Thyroid gland (tissue), 4 donors: ENCODE results near the gene SLC15A5. TPM values are rescaled to one million over a fixed set of nuclear protein-coding genes. Genes with fewer than 3 reads are reported as not detected.

Experiments used
- DNase-seq, 2 donors: peaks; one replicate each; pipeline ENCODE4 v3.0.0-alpha.2; 2019
- H3K27ac ChIP-seq, 3 donors: fragments of 200-600 bp; sonication (generic); 1 replicate in 2 of 3; 2 replicates in 1 of 3; pipeline ENCODE4 v1.5.1; 2016 to 2019; ENCODE audit warnings: mild to moderate bottlenecking in 1 of 3, moderate library complexity in 1 of 3
- H3K27me3 ChIP-seq: fragments of 200-600 bp; sonication (generic); one replicate; pipeline ENCODE4 v1.5.1; 2019
- H3K36me3 ChIP-seq, 2 donors: fragments of 200-600 bp; sonication (generic); one replicate each; pipeline ENCODE4 v1.5.1; 2016 to 2019
- H3K4me1 ChIP-seq, 2 donors: fragments of 200-600 bp; sonication (generic); one replicate each; pipeline ENCODE4 v1.5.1; 2017 to 2019
- H3K4me3 ChIP-seq, 3 donors: fragments of 200-600 bp; sonication (generic); replicated peaks in 1 of 3; 1 replicate in 2 of 3; 2 replicates in 1 of 3; pipeline ENCODE4 v1.5.1; 2016; ENCODE audit warnings: mild to moderate bottlenecking in 1 of 3
- H3K9me3 ChIP-seq: fragments of 200-600 bp; sonication (generic); one replicate; pipeline ENCODE4 v1.5.1; 2017
- CTCF ChIP-seq, 6 experiments: fragments of 200-600 bp in 3 of 6; fragments of 450-650 bp in 3 of 6; sonication (generic) in 3 of 6; IDR thresholded peaks; one replicate each; pipeline ENCODE4 v1.5.1; 2016 to 2019; ENCODE audit warnings: antibody characterized with exemption in 6 of 6, mild to moderate bottlenecking in 2 of 6, inconsistent platforms in 1 of 6, moderate library complexity in 1 of 6
- POLR2A ChIP-seq, 2 donors: fragments of 450-650 bp; IDR thresholded peaks; one replicate each; pipeline ENCODE4 v1.6.1; 2017; ENCODE audit warnings: antibody characterized with exemption in 2 of 2, mild to moderate bottlenecking in 2 of 2, moderate library complexity in 1 of 2
- WGBS, 2 donors: methylation state at CpG; one replicate each; pipeline ENCODE4 v1.1.5; 2017; 5-methylcytosine and 5-hydroxymethylcytosine counted together
- intact Hi-C: fragments of 100-400 bp; cut with DNase I; formaldehyde crosslinking; loops from one replicate; pipeline ENCODE4 v1.15.1; 2023
- total RNA-seq, 4 donors: library from RNA; depleted of rRNA; stranded (reverse); fragments of >200 nt; gene quantifications; one replicate each; pipeline ENCODE4 v1.2.3, GENCODE V29; 2016

The SLC15A5 gene
- total RNA-seq, 4 donors from 2014 or later: not detected

- DNase-seq: no peak
- no peaks in the 10 kb centered on the region for H3K9me3 ChIP-seq
- H3K36me3 ChIP-seq: no peaks in the 10 kb centered on the region
- no peak overlapping the region for H3K4me3 ChIP-seq
- TF ChIP-seq POLR2A (IDR thresholded peaks at IDR 0.05): no peak
- intact Hi-C loops: no loop called here
- no peak overlapping the region for H3K27ac ChIP-seq
- H3K27me3 ChIP-seq: no peaks in the 10 kb centered on the region
- no peaks in the 10 kb centered on the region for H3K4me1 ChIP-seq
- 98% methylated on average over 2 of the region's 2 CpGs for WGBS, 2 donors
Observed at GRCh38 chr12:16221776-16222175, 55.7 kb downstream of the SLC15A5 start.

GRCh38 chr12:16220120-16220519 lies 57.4 kb downstream of the SLC15A5 start:
- DNase-seq: no peak
- Histone ChIP-seq H3K36me3 (no peaks in the 10 kb centered on the region), H3K4me1 (no peaks in the 10 kb centered on the region), H3K27ac (no peak overlapping the region), H3K27me3 (no peaks in the 10 kb centered on the region), H3K4me3 (no peak overlapping the region), H3K9me3 (no peaks in the 10 kb centered on the region)
- TF ChIP-seq CTCF (IDR thresholded peaks at IDR 0.05) (no peak), POLR2A (IDR thresholded peaks at IDR 0.05) (no peak)
- intact Hi-C loops: no loop called here

GRCh38 chr12:16218934-16219751 lies 58.3 kb downstream of the SLC15A5 start:
- TF ChIP-seq CTCF (IDR thresholded peaks at IDR 0.05) (no peak), POLR2A (IDR thresholded peaks at IDR 0.05) (no peak)
- no peak for DNase-seq
- no peak overlapping the region for H3K27ac ChIP-seq
- H3K4me1 ChIP-seq: no peaks in the 10 kb centered on the region
- intact Hi-C loops: no loop called here
- WGBS, 2 donors: 78 to 80% methylated on average over 6 of the region's 6 CpGs
- H3K4me3 ChIP-seq: no peak overlapping the region
- H3K36me3 ChIP-seq: no peaks in the 10 kb centered on the region
- H3K27me3 ChIP-seq: no peaks in the 10 kb centered on the region
- H3K9me3 ChIP-seq: no peaks in the 10 kb centered on the region

GRCh38 chr12:16218234-16218633 lies 59.3 kb downstream of the SLC15A5 start:
- Histone ChIP-seq H3K27ac (no peak overlapping the region), H3K4me3 (no peak overlapping the region), H3K4me1 (no peaks in the 10 kb centered on the region), H3K9me3 (no peaks in the 10 kb centered on the region), H3K36me3 (no peaks in the 10 kb centered on the region), H3K27me3 (no peaks in the 10 kb centered on the region)
- intact Hi-C loops: no loop called here
- DNase-seq: no peak
- TF ChIP-seq POLR2A (IDR thresholded peaks at IDR 0.05) (no peak), CTCF (IDR thresholded peaks at IDR 0.05) (no peak)
- 76 to 88% methylated on average over 6 of the region's 6 CpGs for WGBS, 2 donors

- Histone ChIP-seq H3K9me3 (no peaks in the 10 kb centered on the region), H3K27me3 (no peaks in the 10 kb centered on the region), H3K27ac (no peak overlapping the region), H3K4me1 (no peaks in the 10 kb centered on the region), H3K4me3 (no peak overlapping the region), H3K36me3 (no peaks in the 10 kb centered on the region)
- WGBS, 2 donors: 91 to 92% methylated on average over 2 of the region's 2 CpGs
- intact Hi-C loops: no loop called here
- DNase-seq: no peak
- TF ChIP-seq CTCF (IDR thresholded peaks at IDR 0.05) (no peak), POLR2A (IDR thresholded peaks at IDR 0.05) (no peak)
Observed at GRCh38 chr12:16211731-16212130, 65.8 kb downstream of the SLC15A5 start.
